ENCODE data around the gene OR6B1. TPM values are rescaled to one million over a fixed set of nuclear protein-coding genes. Genes with fewer than 3 reads are reported as not detected.
A peak's percentile ranks its signal among the peaks of the same experiment; 100 is the strongest.

The OR6B1 gene
- total RNA-seq, 2 donors from 2014 or later, result not detected

GRCh38 chr7:143960813-143961610 lies 39.1 kb upstream of the OR6B1 start:
- Histone ChIP-seq H3K27me3 (replicated peaks; ENCODE audit: insufficient read depth) (no peaks in the 10 kb centered on the region), H3K4me3 (no peak overlapping the region), H3K36me3 (no peaks in the 10 kb centered on the region), H3K9me3 (no peaks in the 10 kb centered on the region), H3K27ac (no peak overlapping the region), H3K4me1 (replicated peaks) (no peaks in the 10 kb centered on the region)
- intact Hi-C loops (cut with DNase I), result no loop called here
- TF ChIP-seq CTCF (IDR thresholded peaks at IDR 0.05) (no peak), POLR2AphosphoS5 (IDR thresholded peaks at IDR 0.05) (no peak), POLR2A (IDR thresholded peaks at IDR 0.05) (no peak)
- 78% methylated on average over 5 of the region's 5 CpGs for WGBS
- no peak for DNase-seq (ENCODE audit: low spot score)

GRCh38 chr7:143965280-143965679 lies 34.8 kb upstream of the OR6B1 start:
- no peak overlapping the region for H3K4me3 ChIP-seq
- TF ChIP-seq POLR2AphosphoS5 (IDR thresholded peaks at IDR 0.05), result no peak
- TF ChIP-seq POLR2A (IDR thresholded peaks at IDR 0.05), result no peak
- peaks cover 7% of the 10 kb centered on the region for H3K4me1 ChIP-seq (replicated peaks)
- H3K36me3 ChIP-seq, result no peaks in the 10 kb centered on the region
- H3K27ac ChIP-seq, result no peak overlapping the region
- H3K27me3 ChIP-seq (replicated peaks; ENCODE audit: insufficient read depth), result no peaks in the 10 kb centered on the region
- H3K9me3 ChIP-seq, result no peaks in the 10 kb centered on the region
- intact Hi-C loops (cut with DNase I), result no loop called here
- DNase-seq (ENCODE audit: low spot score), result no peak
- 74% methylated on average over 2 of the region's 2 CpGs for WGBS

- peaks cover 7% of the 10 kb centered on the region for H3K4me1 ChIP-seq (replicated peaks)
- WGBS, result 41% methylated on average over 4 of the region's 4 CpGs
- no peaks in the 10 kb centered on the region for H3K27me3 ChIP-seq (replicated peaks; ENCODE audit: insufficient read depth)
- peak; percentile 43 for DNase-seq (ENCODE audit: low spot score)
- H3K36me3 ChIP-seq, result no peaks in the 10 kb centered on the region
- H3K27ac ChIP-seq, result no peak overlapping the region
- no peak overlapping the region for H3K4me3 ChIP-seq
- intact Hi-C loops (cut with DNase I), result no loop called here
- TF ChIP-seq CTCF (IDR thresholded peaks at IDR 0.05), result no peak
- no peak for TF ChIP-seq POLR2A (IDR thresholded peaks at IDR 0.05)
- peak; percentile 86 for TF ChIP-seq POLR2AphosphoS5 (IDR thresholded peaks at IDR 0.05)
- no peaks in the 10 kb centered on the region for H3K9me3 ChIP-seq
These were observed 32.7 kb upstream of the OR6B1 start for GRCh38 chr7:143967398-143967797.

DNA sequence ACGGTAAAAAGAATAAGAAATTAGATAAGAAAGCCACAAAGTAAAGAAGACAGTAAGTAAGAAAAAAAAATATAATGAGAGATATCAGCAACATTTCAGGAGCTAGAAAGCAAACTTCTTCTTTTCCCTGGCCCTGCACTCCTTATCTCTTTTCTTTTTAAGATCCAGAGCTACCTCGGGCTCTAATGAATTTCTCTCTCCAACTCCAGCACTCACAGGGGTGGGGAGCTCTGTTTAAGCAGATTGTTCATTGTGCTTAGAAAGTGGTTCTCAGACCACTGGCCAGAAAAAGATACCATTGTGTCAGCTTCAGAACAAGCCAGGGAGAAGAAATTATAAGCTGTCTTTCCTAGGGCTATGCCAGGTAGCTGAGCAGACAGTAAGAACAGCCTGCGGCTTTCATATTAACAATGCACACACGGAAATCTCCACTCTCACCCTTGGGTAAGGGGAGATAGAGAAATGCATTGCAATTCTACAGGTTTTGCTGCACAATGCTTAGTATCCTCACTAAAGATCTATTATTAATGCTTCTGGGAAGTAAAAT lies 26.2 kb upstream of the OR6B1 start:
- 43% methylated on average over 4 of the region's 4 CpGs for WGBS
- Histone ChIP-seq H3K9me3 (no peaks in the 10 kb centered on the region), H3K36me3 (no peaks in the 10 kb centered on the region), H3K4me3 (no peak overlapping the region), H3K4me1 (replicated peaks) (no peaks in the 10 kb centered on the region), H3K27ac (peak overlapping the region in 1 of 2 donors; percentile 25), H3K27me3 (replicated peaks; ENCODE audit: insufficient read depth) (no peaks in the 10 kb centered on the region)
- no peak for TF ChIP-seq POLR2A (IDR thresholded peaks at IDR 0.05)
- TF ChIP-seq CTCF (IDR thresholded peaks at IDR 0.05), result no peak
- no peak for TF ChIP-seq POLR2AphosphoS5 (IDR thresholded peaks at IDR 0.05)
- no peak for DNase-seq (ENCODE audit: low spot score)
- intact Hi-C loops (cut with DNase I), result no loop called here

- H3K27ac ChIP-seq, result peak overlapping the region in 1 of 2 donors; percentile 25
- DNase-seq (ENCODE audit: low spot score), result peak; percentile 44
- 15% methylated on average over 4 of the region's 4 CpGs for WGBS
- H3K4me3 ChIP-seq, result no peak overlapping the region
- H3K4me1 ChIP-seq (replicated peaks), result no peaks in the 10 kb centered on the region
- intact Hi-C loops (cut with DNase I), result no loop called here
- H3K27me3 ChIP-seq (replicated peaks; ENCODE audit: insufficient read depth), result no peaks in the 10 kb centered on the region
- H3K36me3 ChIP-seq, result no peaks in the 10 kb centered on the region
- no peak for TF ChIP-seq POLR2A (IDR thresholded peaks at IDR 0.05)
- no peak for TF ChIP-seq CTCF (IDR thresholded peaks at IDR 0.05)
- TF ChIP-seq POLR2AphosphoS5 (IDR thresholded peaks at IDR 0.05), result peak; percentile 75
- H3K9me3 ChIP-seq, result no peaks in the 10 kb centered on the region
These were observed 25.7 kb upstream of the OR6B1 start for GRCh38 chr7:143974459-143974858.
